Right renal pelvis (tissue), 4 donors: ENCODE measurements around the gene NLRP10. TPM values are rescaled to one million over a fixed set of nuclear protein-coding genes. Genes with fewer than 3 reads are reported as not detected.
"Not testable (repeated sequence)": the region's sequence is repeated elsewhere in the genome, so short reads cannot be mapped to it uniquely, and the experiment has no call there.

ENCODE experiments used
- DNase-seq, 4 donors: peaks; one replicate each; pipeline ENCODE4 v3.0.0-alpha.2; 2013; ENCODE audit warnings: low read depth in 4 of 4, low spot score in 3 of 4, missing footprints in 1 of 4
- polyA plus RNA-seq, 4 donors: library from polyadenylated mRNA; unstranded; fragments of 120-200 nt; gene quantifications; one replicate each; pipeline ENCODE4 v1.2.1, GENCODE V29; 2013; ENCODE audit not compliant: insufficient read length in 4 of 4

NLRP10 gene, protein sequence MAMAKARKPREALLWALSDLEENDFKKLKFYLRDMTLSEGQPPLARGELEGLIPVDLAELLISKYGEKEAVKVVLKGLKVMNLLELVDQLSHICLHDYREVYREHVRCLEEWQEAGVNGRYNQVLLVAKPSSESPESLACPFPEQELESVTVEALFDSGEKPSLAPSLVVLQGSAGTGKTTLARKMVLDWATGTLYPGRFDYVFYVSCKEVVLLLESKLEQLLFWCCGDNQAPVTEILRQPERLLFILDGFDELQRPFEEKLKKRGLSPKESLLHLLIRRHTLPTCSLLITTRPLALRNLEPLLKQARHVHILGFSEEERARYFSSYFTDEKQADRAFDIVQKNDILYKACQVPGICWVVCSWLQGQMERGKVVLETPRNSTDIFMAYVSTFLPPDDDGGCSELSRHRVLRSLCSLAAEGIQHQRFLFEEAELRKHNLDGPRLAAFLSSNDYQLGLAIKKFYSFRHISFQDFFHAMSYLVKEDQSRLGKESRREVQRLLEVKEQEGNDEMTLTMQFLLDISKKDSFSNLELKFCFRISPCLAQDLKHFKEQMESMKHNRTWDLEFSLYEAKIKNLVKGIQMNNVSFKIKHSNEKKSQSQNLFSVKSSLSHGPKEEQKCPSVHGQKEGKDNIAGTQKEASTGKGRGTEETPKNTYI
- polyA plus RNA-seq, result under 1 TPM in 1 of 4 donors, not detected in 3; 0.13 TPM

DNA sequence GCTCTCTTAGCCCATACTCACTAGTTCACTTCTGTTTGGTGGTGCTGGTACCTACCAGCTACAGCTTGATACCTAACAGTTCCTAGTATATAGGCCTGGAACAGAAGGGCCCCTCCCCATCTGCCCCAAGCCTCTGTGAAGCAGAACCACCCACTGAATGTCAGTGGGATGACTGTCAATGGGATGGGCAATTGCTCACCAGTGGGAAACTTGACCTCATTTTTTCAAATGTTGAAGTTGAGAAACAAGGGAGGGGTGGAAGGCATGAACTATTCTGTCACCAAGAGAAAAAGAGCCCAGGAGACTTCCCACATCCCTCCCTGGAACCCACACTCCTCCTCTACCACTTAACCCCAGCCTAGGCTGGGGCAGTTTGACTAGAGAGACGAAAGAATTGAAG lies at the start of gene NLRP10:
TSS of gene NLRP10 (minus strand) at position 62 of the 400 bp plus-strand sequence. CDS start 1,952 bp downstream, outside the sequence.
- DNase-seq, result no peak

DNA sequence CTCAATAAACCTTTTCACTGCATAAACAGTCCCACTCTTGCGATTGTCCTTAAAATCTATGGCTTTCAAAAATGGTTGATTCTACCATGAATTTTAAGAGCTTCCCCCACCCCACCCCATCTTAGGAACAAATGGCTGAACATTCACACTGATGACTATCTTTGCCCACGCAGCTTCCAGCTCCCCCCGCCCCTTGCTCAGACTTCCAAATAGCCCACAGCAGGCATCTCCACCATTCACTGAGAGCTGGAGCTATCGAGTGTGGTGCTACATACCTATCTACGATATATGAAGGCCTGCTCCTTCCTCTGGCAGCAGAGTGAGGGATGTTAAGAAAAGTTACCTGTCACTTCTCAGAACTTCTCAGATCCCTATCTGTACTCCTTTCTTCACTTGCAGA lies 48.6 kb upstream of the NLRP10 start:
- DNase-seq, result no peak

DNA sequence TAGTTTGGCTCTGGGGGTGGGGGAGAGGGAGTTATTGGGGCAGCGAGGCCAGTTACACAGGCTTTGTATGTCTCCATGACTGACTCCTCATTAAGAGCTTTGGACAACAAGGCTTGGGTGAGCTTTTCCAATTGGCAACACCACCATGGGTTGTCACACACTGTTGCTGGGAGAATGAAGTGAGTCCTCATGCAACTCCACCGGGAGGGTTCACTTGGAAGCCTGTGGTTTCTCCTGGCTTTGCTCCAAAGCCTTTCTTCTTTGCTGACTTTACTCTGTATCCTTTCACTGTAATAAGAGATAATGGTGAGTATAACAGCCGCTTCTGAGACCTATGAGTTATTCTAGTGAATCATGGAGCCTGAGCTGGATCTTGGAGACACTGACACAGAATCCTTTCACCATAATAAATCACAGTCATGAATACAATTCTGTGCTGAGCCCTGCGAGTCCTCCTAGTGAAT lies 46.8 kb upstream of the NLRP10 start:
- no peak for DNase-seq

DNA sequence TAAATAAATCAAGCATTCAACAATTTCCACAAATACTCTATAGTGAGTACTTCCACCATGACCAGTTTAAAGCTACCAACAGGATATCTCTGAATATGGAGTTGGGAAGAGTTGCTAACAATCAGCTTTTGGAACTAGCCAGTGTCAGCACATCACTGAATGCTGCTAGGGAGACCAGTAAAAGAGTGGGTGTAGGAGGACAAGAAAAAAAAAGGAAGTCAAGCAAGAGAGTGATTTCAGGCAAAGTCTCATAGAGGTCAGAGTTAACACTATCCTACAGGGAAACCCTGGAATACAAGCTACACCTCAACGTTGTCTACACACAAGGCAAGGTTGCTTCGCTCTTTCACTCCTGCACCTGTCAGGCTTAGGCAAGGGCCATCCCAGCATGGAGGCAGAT lies 46.1 kb upstream of the NLRP10 start:
- no peak for DNase-seq

DNA sequence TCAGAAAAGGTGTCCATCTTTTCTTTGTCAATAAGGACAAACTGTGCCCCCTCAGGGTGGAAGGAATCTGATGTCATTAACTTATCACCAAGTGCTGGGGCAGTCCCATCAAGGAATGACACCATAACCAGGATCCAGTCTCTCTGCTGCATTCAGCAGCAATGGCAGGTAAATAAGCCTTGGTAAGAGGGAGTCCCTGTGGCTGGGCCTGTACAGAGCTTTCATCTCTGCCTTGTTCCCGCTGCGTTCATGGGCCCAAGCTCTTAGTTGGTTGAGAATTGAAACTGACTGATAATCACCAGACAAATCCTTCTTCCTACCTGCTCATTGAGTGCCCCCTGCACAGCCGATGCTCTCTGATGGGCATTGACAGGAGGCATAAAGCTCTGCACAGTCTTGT lies 44.6 kb upstream of the NLRP10 start:
- no peak for DNase-seq

DNA sequence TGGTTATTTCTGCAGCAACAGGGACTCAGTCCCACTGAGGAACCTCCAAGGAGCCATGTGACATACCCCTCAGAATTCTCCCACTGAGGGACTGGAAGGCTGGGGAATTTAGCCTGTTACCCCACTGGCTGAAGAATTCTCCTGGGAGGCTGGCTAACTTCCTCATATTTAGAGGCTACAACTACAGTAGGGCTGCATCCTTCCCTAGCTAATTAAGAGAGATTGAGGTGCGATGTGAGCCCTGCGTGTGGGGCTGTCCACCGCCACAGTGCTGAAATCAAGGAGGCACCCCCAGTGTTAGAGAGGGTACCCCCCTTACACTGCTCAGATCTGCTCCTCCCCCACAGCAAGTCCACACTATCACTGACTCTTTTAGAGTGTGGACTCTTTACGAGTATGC lies 43.0 kb upstream of the NLRP10 start:
- no peak for DNase-seq

DNA sequence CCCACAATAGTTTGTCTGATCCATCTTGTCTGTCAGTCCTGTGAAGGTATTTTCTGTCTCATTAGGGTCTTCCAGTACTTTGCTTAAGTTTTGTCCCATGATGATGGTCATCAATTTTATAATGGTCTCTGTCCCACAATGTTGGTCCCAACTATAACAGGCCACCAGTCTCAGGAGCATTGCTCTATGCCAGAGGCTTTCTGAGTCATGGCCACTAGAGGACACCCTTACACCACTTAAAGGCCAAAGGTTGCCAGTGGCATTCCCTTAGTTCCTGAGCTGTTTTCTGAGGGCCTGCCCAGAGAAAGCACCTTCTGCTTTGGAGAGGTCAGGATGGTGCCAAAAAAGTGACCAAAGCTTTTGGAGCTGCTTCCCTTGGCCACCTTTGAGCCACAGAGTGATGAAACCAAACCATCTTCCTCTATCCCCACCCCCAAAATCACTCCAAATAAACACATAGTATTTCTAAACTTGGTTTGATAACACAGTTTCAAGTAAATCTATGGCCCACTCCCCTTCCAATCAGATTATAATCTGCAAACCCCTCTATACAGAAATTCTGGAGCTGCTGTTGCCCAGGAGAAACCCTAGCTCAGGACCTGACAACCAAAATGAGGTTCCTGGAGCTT lies 41.2 kb upstream of the NLRP10 start:
- peak; percentile 51 to 61 (median 54) for DNase-seq

DNA sequence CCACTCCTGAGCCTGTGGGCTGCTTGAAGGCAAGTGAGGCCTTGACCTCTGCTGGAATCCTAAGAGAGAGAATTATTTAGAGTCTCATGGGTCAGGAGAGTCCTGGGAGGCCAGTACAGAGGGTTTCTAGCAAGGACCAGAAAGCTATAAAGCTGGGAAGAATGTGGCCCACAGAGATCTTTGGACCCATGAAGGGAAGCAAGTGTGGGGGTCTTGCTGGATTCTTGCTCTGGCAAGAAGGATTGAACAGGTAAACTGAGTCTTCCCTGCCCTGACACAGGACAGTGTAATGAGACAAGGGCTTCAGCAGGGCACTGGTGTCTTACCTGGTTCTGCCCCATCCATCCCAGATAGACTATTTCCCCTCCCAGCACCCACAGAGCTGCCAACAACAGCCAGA lies 40.3 kb upstream of the NLRP10 start:
- no peak for DNase-seq

DNA sequence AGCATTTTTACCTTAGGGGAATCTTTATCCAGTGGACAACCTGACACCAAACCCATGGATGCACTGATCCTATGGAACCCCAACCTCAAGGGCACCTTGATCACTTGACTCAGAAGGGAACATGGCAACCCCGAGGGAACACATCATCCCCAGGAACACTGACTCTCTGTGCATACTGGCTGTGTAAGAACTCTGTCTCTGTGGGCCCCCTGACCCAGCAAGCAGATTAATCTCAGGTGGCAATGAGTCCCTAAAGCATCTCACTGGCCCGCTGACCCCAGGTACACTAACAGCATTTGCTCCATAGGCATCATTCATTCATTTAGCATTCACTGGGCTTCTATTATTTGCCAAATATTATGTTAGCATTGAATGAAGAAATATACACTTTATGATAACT lies 38.8 kb upstream of the NLRP10 start:
- DNase-seq, result no peak

DNA sequence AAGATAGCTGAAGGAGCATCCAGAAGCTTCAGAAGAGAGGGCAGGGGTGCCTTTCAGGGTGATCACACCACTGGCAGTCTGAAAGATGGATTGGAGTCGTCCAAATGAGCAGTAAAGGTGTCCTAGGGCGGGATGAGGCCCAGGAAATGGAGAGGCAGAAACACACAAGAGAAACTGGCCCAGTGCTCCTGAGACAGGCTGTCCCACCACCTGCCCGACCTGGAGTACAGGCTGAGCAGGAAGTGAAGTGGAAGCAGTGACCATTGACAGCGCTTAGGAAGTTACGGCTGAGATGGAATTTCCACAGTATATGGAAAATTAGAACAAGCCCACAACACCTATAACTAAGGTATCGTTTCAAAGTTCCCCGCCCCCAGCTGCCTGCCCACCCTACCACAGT lies 37.9 kb upstream of the NLRP10 start:
- no peak for DNase-seq

DNA sequence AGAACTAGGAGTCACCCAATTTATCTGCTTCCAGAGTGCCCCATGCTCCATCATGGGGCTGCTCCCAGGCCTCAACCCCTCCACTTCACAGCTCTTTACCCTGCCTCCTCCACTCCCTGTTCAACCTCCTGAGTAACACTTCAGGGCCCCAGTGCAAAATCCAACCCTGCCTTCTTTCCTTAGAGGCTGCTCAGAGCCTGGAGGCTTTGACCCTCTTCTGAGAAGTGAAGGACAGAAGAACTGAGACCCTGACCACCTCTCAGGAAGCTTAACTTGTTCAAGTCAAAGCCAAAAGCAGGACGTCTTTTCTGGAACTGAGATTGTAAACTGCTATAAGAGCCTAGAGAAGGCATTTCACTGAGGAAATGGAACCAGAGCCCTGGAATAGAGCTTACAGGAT lies 37.4 kb upstream of the NLRP10 start:
- no peak for DNase-seq

DNA sequence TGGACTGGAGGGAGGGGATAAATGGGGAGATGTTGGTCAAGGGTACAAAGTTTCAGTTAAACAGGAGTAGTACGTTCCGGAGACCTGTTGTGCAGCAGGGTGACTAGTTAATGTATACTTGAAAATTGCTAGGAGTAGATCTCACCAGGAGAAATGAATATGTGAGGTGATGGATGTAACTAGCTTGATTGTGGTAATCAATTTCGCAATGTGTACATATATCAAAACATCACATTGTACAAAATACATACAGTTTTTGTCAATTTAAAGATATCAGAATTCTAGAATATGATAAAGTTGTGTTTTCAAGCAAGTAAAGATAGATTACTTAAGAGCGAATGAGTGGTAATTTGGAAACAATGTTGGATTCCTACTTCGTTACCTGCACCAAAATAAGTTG lies 35.1 kb upstream of the NLRP10 start:
- DNase-seq, result no peak

DNA sequence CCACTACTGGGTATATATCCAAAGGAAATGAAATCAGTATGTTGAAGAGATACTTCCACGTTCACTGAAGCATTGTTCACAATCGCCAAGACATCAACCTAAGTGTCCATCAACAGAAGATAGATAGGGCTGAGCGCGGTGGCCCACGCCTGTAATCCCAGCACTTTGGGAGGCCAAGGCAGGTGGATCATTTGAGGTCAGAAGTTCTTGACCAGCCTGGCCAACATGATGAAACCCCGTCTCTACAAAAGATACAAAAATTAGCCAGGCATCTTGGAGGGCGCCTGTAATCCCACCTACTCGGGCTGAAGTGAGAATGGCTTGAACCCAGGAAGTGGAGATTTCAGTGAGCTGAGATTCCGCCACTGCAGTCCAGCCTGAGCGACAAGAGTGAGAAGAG lies 34.5 kb upstream of the NLRP10 start:
- DNase-seq, result no peak

DNA sequence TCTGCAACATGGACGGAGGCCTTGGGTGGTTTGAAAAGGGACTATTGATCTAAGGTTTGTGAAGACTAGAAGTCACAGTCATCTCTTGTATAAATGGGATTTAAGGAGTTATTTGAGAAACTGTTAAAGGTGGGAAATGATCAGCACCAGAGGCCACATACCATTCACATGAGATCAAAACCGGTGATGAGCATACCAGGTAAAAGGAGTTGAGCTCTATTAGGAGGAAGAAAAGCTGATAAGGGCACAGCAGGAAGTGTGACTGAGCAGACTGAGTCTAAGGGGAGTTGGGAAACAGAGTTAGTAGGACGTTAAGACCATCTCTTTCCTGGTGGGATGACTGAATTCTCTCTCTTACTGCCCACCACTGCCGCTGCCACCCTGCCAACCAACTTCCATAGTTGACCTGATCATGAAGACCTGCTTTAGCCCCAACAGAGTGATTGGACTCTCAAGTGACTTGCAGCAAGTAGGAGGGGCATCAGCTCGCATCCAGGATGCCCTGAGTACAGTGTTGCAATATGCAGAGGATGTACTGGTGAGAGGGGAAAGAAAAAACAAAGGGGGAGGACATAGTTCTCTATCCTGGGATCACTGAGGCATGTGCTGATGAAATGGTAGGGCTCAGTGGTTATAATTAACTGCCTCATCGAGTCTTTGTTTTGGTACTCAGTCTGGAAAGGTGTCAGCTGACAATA lies 29.5 kb upstream of the NLRP10 start:
- no peak for DNase-seq

DNA sequence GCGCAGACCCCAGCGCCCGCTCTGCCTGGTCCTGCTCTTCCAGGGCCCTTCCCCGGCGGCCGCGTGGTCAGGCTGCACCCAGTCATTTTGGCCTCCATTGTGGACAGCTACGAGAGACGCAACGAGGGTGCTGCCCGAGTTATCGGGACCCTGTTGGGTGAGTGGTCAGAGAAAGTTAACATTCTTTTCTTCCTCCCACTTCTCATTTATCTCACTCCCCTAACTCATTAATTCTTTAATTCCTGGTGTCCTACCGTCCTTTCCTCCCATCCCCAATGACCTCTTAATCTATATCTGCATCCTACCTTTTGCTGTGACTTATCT lies 22.3 kb upstream of the NLRP10 start:
- DNase-seq, result not testable (repeated sequence)

DNA sequence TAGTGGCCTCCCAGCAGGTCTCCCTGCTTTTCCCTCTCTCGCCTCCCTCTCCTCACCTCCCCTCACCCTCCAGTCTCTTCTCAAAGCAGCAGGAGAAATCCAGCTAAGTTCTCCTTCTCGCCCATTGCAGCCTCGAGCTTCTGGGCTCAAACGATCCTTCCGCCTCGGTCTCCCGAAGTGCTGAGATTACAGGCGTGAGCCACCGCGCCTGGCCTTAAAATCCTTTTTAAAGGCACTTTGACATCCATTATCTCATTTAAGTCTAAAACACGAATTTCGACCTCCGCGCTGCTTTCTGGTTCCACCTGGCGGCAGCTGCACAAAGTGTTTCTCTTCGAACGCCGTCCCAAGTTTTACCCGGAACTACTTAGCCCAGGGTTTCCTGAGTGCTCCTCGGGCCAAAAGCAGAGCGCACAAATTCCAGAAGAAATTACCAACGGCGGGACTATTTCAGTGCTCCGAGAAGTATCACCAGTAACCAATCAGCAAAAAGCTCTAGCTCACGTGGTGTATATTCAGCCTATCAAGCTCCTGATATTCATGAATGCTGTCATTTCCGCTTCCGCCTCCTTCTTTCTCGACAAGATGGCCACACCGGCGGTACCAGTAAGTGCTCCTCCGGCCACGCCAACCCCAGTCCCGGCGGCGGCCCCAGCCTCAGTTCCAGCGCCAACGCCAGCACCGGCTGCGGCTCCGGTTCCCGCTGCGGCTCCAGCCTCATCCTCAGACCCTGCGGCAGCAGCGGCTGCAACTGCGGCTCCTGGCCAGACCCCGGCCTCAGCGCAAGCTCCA lies 21.7 kb upstream of the NLRP10 start, which contains the start of gene EIF3F:
TSS of gene EIF3F (plus strand) at position 570 of the 792 bp plus-strand sequence. CDS start at position 586, 16 bp downstream.
- peak; percentile 87 to 98 (median 98) for DNase-seq

DNA sequence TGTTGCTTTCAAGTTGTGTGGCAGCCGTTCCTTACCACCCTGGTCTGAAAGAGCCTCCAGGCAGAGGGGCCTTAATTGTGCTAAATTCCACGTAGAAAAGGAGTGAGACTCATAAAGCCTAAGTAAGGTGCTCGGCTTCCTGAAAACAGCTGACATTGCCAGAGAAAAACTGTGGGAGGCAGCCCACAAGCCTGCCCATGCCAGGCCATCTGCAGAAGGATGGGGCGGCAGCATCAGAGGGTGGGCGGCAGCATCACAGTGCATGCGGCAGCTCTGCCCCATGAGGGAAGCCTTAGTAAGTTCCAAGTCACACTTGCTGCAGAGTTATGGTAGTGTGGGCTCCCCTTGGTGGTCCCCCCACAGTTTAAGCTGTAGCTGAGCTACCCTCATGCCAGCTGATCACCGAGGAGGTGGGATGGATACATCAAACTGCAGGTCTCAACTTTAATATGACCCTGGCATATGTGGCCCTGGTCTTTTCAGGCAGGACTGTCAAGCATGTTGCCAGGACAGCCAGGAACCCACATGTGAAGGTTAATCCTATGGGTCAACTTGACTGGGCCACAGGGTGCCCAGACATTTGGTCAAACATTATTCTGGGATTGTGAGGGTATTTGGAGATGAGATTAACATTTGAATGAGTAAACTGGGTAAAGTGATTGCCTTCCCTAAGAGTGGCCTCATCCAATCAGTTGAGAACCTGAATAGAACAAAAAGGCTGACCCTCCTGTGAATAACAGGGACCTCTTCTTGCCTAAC lies 18.8 kb upstream of the NLRP10 start:
- DNase-seq, result no peak

DNA sequence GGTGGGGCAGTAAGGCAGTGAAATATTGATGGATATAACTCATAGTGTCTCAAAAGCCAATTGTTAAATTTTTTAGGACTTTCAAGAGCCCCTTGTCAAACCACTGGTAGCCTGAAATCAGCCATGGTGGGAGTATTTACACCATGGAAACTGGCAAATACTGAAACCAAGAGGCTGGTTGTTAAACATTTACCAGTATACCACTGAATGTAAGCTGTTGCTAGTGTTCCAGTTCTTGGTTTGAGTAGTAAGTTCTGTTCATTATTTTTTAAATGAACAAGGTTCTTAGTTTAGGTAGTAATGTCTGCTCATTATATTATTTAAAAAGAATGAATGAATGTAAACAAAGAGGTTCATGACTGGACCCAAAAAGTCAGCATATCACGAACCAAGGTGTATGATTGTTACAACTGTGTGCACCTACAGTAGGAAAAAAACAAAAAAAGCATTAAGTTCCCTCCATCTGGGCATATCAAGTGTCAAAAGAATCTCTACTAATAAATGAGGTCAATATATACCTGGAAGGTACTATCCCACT lies 17.4 kb upstream of the NLRP10 start:
- DNase-seq, result no peak

DNA sequence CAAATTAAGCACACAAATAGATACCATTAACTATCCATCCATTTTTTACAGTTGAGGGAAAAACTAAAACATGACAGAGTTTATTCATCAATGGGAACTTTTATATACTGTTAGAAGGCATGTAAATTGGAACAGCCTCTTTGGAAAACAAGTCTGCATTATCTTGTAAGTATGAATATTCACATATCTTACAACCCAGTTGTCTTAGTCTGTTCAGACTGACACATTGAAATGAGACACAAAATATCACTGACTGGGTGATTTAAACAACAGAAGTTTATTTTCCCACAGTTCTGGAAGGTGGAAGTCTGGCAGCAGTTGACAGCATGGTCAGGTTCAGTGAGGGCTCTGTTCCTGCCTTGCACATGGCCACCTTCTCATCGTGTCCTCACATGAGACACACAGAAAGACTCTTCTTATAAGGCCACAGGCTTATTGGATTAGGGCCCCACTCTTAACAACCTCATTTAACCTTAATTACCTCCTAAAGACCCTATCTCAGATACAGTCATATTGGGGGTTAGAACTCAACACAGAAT lies 16.4 kb upstream of the NLRP10 start:
- DNase-seq, result no peak
